ENCODE measurements around the gene ZNF683.

The ZNF683 gene

GRCh38 chr1:26350343-26350700, 22.2 kb downstream of the ZNF683 start:
- Histone ChIP-seq H2BK5ac (ENCODE audit: low read length) (peak overlapping the region; percentile 51), H3K79me1 (ENCODE audit: low read length) (no peaks in the 10 kb centered on the region), H2AK5ac (ENCODE audit: low read length) (no peak overlapping the region), H3K23ac (ENCODE audit: low read length) (no peak overlapping the region), H3K18ac (ENCODE audit: low read length) (peak overlapping the region; percentile 72), H3K4me1 (ENCODE audit: control insufficient read depth, low read depth, low read length) (peaks cover 7% of the 10 kb centered on the region), H2BK15ac (replicated peaks; ENCODE audit: low read depth) (no peak overlapping the region), H3K36me3 (ENCODE audit: control insufficient read depth, insufficient read depth, low read length) (no peaks in the 10 kb centered on the region), H4K5ac (ENCODE audit: low read length) (no peak overlapping the region), H3K79me2 (ENCODE audit: control insufficient read depth, insufficient read depth, low read length) (no peaks in the 10 kb centered on the region), H3K27me3 (ENCODE audit: insufficient read depth, low read length, poor library complexity) (no peaks in the 10 kb centered on the region), H3K56ac (ENCODE audit: low read length) (peak overlapping the region; percentile 53), H3K4ac (ENCODE audit: low read depth, low read length) (peak overlapping the region; percentile 22), H3K27ac (ENCODE audit: low read depth, low read length) (peak overlapping the region; percentile 26), H3K4me3 (ENCODE audit: low read length) (no peak overlapping the region), H3K9ac (ENCODE audit: low read length) (no peak overlapping the region), H3K4me2 (ENCODE audit: low read length) (no peak overlapping the region), H4K8ac (ENCODE audit: low read depth, low read length) (no peak overlapping the region), H2BK120ac (ENCODE audit: low read depth, low read length) (peak overlapping the region; percentile 48)
- DNase-seq = no peak
- WGBS (ENCODE audit: extremely low coverage, insufficient coverage, low lambda C conversion rate) = no CpG with 5 or more reads among the region's 2 CpGs

DNA sequence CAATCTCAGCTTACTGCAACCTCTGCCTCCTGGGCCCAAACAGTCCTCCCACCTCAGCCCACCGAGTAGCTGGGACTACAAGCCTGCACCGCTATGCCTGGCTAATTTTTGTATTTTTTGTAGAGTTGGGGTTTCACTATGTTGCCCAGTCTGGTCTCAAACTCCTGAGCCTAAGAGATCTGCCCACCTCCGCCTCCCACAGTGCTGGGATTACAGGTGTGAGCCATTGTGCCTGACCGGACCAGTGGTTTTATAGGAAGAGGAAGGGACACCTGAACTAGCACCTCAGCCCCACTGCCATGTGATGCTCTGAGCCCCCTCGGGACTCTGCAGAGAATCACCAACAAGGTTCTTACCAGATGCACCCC, 22.7 kb downstream of the ZNF683 start:
- Histone ChIP-seq H2BK120ac (ENCODE audit: low read depth, low read length) (no peak overlapping the region), H3K27me3 (ENCODE audit: insufficient read depth, low read length, poor library complexity) (no peaks in the 10 kb centered on the region), H3K4me2 (ENCODE audit: low read length) (no peak overlapping the region), H3K9ac (ENCODE audit: low read length) (no peak overlapping the region), H3K79me1 (ENCODE audit: low read length) (no peaks in the 10 kb centered on the region), H2BK5ac (ENCODE audit: low read length) (no peak overlapping the region), H3K79me2 (ENCODE audit: control insufficient read depth, insufficient read depth, low read length) (no peaks in the 10 kb centered on the region), H3K4ac (ENCODE audit: low read depth, low read length) (no peak overlapping the region), H2AK5ac (ENCODE audit: low read length) (no peak overlapping the region), H3K36me3 (ENCODE audit: control insufficient read depth, insufficient read depth, low read length) (no peaks in the 10 kb centered on the region), H3K18ac (ENCODE audit: low read length) (no peak overlapping the region), H3K4me3 (ENCODE audit: low read length) (no peak overlapping the region), H4K5ac (ENCODE audit: low read length) (no peak overlapping the region), H3K56ac (ENCODE audit: low read length) (no peak overlapping the region), H4K8ac (ENCODE audit: low read depth, low read length) (no peak overlapping the region), H3K27ac (ENCODE audit: low read depth, low read length) (no peak overlapping the region), H3K23ac (ENCODE audit: low read length) (no peak overlapping the region), H3K4me1 (ENCODE audit: control insufficient read depth, low read depth, low read length) (peaks cover 7% of the 10 kb centered on the region), H2BK15ac (replicated peaks; ENCODE audit: low read depth) (no peak overlapping the region)
- DNase-seq = no peak
- WGBS (ENCODE audit: extremely low coverage, insufficient coverage, low lambda C conversion rate) = no CpG with 5 or more reads among the region's 5 CpGs

DNA sequence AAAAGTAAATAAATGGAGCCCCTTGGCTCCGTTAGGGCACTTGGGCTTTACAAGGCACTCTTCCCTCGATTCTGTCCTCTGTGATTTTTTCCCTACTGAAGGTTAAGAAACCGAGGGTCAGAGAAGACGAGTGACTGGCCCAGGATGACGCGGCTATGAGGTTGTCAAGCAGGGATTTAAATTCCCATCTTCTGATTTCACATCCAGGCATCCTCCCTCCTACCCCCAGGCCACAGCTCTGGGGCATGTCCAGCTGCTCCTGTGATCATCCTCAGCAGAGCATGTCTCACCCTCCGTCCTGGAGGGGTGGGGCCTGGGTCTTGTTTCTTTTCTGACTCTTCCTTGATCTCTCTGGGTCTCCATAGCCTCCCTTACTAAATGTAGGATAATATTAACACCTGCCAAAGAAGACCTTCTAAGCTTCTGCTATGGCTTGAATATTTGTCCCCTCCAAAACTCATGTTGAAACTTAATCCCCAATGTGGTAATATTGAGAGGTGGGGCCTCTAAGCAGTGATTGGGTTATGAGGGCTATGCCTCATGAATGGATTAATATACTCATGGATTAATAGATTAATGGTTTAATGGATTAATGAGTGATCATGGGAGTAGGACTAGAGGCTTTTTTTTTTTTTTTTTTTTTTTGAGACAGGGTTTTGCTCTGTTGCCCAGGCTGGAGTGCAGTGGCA, 23.2 kb downstream of the ZNF683 start:
- Histone ChIP-seq H3K4me1 (ENCODE audit: control insufficient read depth, low read depth, low read length) (peaks cover 7% of the 10 kb centered on the region), H3K9ac (ENCODE audit: low read length) (no peak overlapping the region), H2BK120ac (ENCODE audit: low read depth, low read length) (no peak overlapping the region), H3K27ac (ENCODE audit: low read depth, low read length) (no peak overlapping the region), H3K4me2 (ENCODE audit: low read length) (no peak overlapping the region), H4K5ac (ENCODE audit: low read length) (no peak overlapping the region), H3K56ac (ENCODE audit: low read length) (no peak overlapping the region), H2AK5ac (ENCODE audit: low read length) (no peak overlapping the region), H3K79me2 (ENCODE audit: control insufficient read depth, insufficient read depth, low read length) (no peaks in the 10 kb centered on the region), H3K4me3 (ENCODE audit: low read length) (no peak overlapping the region), H3K23ac (ENCODE audit: low read length) (no peak overlapping the region), H3K18ac (ENCODE audit: low read length) (no peak overlapping the region), H2BK15ac (replicated peaks; ENCODE audit: low read depth) (no peak overlapping the region), H3K27me3 (ENCODE audit: insufficient read depth, low read length, poor library complexity) (no peaks in the 10 kb centered on the region), H3K4ac (ENCODE audit: low read depth, low read length) (no peak overlapping the region), H2BK5ac (ENCODE audit: low read length) (no peak overlapping the region), H4K8ac (ENCODE audit: low read depth, low read length) (no peak overlapping the region), H3K79me1 (ENCODE audit: low read length) (no peaks in the 10 kb centered on the region), H3K36me3 (ENCODE audit: control insufficient read depth, insufficient read depth, low read length) (no peaks in the 10 kb centered on the region)
- no CpG with 5 or more reads among the region's 7 CpGs for WGBS (ENCODE audit: extremely low coverage, insufficient coverage, low lambda C conversion rate)
- peak; percentile 83 for DNase-seq

- DNase-seq = no peak
- Histone ChIP-seq H3K27me3 (ENCODE audit: insufficient read depth, low read length, poor library complexity) (no peaks in the 10 kb centered on the region), H4K8ac (ENCODE audit: low read depth, low read length) (no peak overlapping the region), H3K56ac (ENCODE audit: low read length) (no peak overlapping the region), H3K18ac (ENCODE audit: low read length) (no peak overlapping the region), H3K4me3 (ENCODE audit: low read length) (no peak overlapping the region), H3K79me2 (ENCODE audit: control insufficient read depth, insufficient read depth, low read length) (no peaks in the 10 kb centered on the region), H2BK120ac (ENCODE audit: low read depth, low read length) (no peak overlapping the region), H3K79me1 (ENCODE audit: low read length) (no peaks in the 10 kb centered on the region), H3K36me3 (ENCODE audit: control insufficient read depth, insufficient read depth, low read length) (no peaks in the 10 kb centered on the region), H3K4me2 (ENCODE audit: low read length) (no peak overlapping the region), H3K9ac (ENCODE audit: low read length) (no peak overlapping the region), H3K23ac (ENCODE audit: low read length) (no peak overlapping the region), H4K5ac (ENCODE audit: low read length) (no peak overlapping the region), H2AK5ac (ENCODE audit: low read length) (no peak overlapping the region), H2BK5ac (ENCODE audit: low read length) (no peak overlapping the region), H2BK15ac (replicated peaks; ENCODE audit: low read depth) (no peak overlapping the region), H3K4me1 (ENCODE audit: control insufficient read depth, low read depth, low read length) (peaks cover 6% of the 10 kb centered on the region), H3K27ac (ENCODE audit: low read depth, low read length) (no peak overlapping the region), H3K4ac (ENCODE audit: low read depth, low read length) (no peak overlapping the region)
- no CpG with 5 or more reads among the region's 10 CpGs for WGBS (ENCODE audit: extremely low coverage, insufficient coverage, low lambda C conversion rate)
Measured at GRCh38 chr1:26346274-26347033, 26.1 kb downstream of the ZNF683 start.

DNA sequence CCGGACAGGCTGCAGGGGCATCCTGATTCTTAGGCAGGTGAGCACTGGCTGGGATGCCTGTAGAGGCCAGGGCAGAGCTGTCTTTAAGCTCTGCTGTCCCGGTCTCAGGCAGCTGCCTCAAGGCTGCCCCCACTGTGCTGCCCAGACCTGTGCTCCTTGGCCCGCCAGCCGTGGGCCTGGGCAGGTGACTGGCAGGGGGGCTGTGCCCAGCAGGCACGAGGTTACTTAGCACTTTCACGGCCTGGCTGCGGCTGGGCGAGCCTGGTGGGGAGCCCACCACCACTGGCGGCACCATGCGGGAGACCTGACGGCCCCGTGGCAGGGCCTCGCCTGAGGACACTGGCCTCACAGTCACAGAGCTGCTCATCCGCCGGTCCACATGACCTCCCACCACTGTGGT, 26.8 kb downstream of the ZNF683 start:
- Histone ChIP-seq H3K79me1 (ENCODE audit: low read length) (no peaks in the 10 kb centered on the region), H3K4me2 (ENCODE audit: low read length) (no peak overlapping the region), H3K4me1 (ENCODE audit: control insufficient read depth, low read depth, low read length) (peaks cover 2% of the 10 kb centered on the region), H3K23ac (ENCODE audit: low read length) (no peak overlapping the region), H3K4ac (ENCODE audit: low read depth, low read length) (no peak overlapping the region), H4K5ac (ENCODE audit: low read length) (no peak overlapping the region), H3K18ac (ENCODE audit: low read length) (no peak overlapping the region), H3K56ac (ENCODE audit: low read length) (no peak overlapping the region), H3K79me2 (ENCODE audit: control insufficient read depth, insufficient read depth, low read length) (no peaks in the 10 kb centered on the region), H4K8ac (ENCODE audit: low read depth, low read length) (no peak overlapping the region), H3K36me3 (ENCODE audit: control insufficient read depth, insufficient read depth, low read length) (no peaks in the 10 kb centered on the region), H3K9ac (ENCODE audit: low read length) (no peak overlapping the region), H2BK5ac (ENCODE audit: low read length) (no peak overlapping the region), H3K27ac (ENCODE audit: low read depth, low read length) (no peak overlapping the region), H3K4me3 (ENCODE audit: low read length) (no peak overlapping the region), H3K27me3 (ENCODE audit: insufficient read depth, low read length, poor library complexity) (no peaks in the 10 kb centered on the region), H2BK120ac (ENCODE audit: low read depth, low read length) (no peak overlapping the region), H2AK5ac (ENCODE audit: low read length) (no peak overlapping the region), H2BK15ac (replicated peaks; ENCODE audit: low read depth) (no peak overlapping the region)
- WGBS (ENCODE audit: extremely low coverage, insufficient coverage, low lambda C conversion rate) = no CpG with 5 or more reads among the region's 15 CpGs
- DNase-seq = no peak
